Adrenal gland (tissue), 5 donors: ENCODE data around the gene KCNJ14.

Experiments used
- POLR2A ChIP-seq, 2 donors: fragments of 450-650 bp; IDR thresholded peaks; one replicate each; pipeline ENCODE4 v1.6.1; 2017; ENCODE audit warnings: antibody characterized with exemption in 2 of 2, mild to moderate bottlenecking in 2 of 2, moderate library complexity in 1 of 2
- TF ChIP-seq, protein P1 (sequence below), 6 experiments: fragments of 450-650 bp in 4 of 6; fragments of 200-600 bp in 2 of 6; sonication (generic) in 1 of 6; IDR thresholded peaks; 1 replicate in 5 of 6; 2 replicates in 1 of 6; pipeline versions ENCODE4 v1.5.1 to v1.8.0; 2016 to 2021; ENCODE audit warnings: antibody characterized with exemption in 6 of 6, mild to moderate bottlenecking in 2 of 6, moderate library complexity in 1 of 6
- donor health status: DM: no; HTN: no; CAD: no.

DNA sequence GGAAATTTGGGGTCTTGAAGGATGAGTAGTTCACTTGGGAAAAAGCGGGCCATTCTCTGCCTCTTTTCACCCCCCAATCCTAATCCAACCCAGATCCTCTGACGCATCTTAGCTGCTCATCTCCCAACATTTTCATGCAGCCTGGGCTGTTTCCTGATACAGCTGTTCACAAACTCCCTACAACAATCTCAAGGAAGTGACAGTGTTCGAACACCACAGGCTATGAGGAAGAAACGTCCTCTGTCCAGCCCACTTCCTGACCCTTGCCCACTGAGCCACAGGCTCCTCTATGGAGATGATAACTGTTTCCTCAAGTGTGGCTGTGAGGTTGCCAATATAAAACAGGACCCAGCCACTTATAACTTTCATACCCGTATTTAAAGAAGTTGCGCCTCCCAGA is 40.0 kb downstream of the KCNJ14 start:
- TF ChIP-seq, protein P1, sequence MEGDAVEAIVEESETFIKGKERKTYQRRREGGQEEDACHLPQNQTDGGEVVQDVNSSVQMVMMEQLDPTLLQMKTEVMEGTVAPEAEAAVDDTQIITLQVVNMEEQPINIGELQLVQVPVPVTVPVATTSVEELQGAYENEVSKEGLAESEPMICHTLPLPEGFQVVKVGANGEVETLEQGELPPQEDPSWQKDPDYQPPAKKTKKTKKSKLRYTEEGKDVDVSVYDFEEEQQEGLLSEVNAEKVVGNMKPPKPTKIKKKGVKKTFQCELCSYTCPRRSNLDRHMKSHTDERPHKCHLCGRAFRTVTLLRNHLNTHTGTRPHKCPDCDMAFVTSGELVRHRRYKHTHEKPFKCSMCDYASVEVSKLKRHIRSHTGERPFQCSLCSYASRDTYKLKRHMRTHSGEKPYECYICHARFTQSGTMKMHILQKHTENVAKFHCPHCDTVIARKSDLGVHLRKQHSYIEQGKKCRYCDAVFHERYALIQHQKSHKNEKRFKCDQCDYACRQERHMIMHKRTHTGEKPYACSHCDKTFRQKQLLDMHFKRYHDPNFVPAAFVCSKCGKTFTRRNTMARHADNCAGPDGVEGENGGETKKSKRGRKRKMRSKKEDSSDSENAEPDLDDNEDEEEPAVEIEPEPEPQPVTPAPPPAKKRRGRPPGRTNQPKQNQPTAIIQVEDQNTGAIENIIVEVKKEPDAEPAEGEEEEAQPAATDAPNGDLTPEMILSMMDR (IDR thresholded peaks at IDR 0.05): no peak
- no peak for TF ChIP-seq POLR2A (IDR thresholded peaks at IDR 0.05)
